GM23338 (cell line): ENCODE results near the gene GIGYF2. TPM values are rescaled to one million over a fixed set of nuclear protein-coding genes. Genes with fewer than 3 reads are reported as not detected.

Experiments
- ATAC-seq: fragments of 200-7000 bp; cut with Tn5 transposase; 3 replicates; pipeline ENCODE4 v1.9.1; 2020
- DNase-seq: peaks from one replicate; pipeline ENCODE4 v3.0.0-alpha.2; 2015; ENCODE audit warnings: low spot score
- H2AFZ ChIP-seq: fragments of 200-600 bp; sonication (generic); 2 replicates; pipeline ENCODE4 v1.8.0; 2016; ENCODE audit warnings: antibody characterized with exemption, mild to moderate bottlenecking, moderate library complexity
- H3F3A ChIP-seq: fragments of 200-600 bp; sonication (generic); replicated peaks from 2 replicates; pipeline ENCODE4 v1.8.0; 2017; ENCODE audit warnings: antibody characterized with exemption, mixed run types, low read depth
- H3K27ac ChIP-seq: fragments of 200-600 bp; sonication (generic); 2 replicates; pipeline ENCODE4 v1.6.1; 2016; ENCODE audit warnings: low read depth
- H3K27me3 ChIP-seq: fragments of 200-600 bp; sonication (generic); 2 replicates; pipeline ENCODE4 v1.8.0; 2016; ENCODE audit warnings: mild to moderate bottlenecking, mixed run types, moderate library complexity; ENCODE audit not compliant: insufficient read depth
- H3K36me3 ChIP-seq: fragments of 200-600 bp; sonication (generic); 2 replicates; pipeline ENCODE4 v1.8.0; 2016; ENCODE audit warnings: mild to moderate bottlenecking; ENCODE audit not compliant: insufficient read depth
- H3K4me1 ChIP-seq: fragments of 200-600 bp; sonication (generic); 2 replicates; pipeline ENCODE4 v1.8.0; 2016; ENCODE audit warnings: mild to moderate bottlenecking, moderate library complexity; ENCODE audit not compliant: insufficient read depth
- H3K4me2 ChIP-seq: fragments of 200-600 bp; sonication (generic); 2 replicates; pipeline ENCODE4 v1.7.1; 2017; ENCODE audit warnings: mixed run types
- H3K4me3 ChIP-seq: fragments of 200-600 bp; sonication (generic); 2 replicates; pipeline ENCODE4 v1.6.1; 2016; ENCODE audit warnings: mixed run types
- H3K79me2 ChIP-seq: fragments of 200-600 bp; sonication (generic); replicated peaks from 2 replicates; pipeline ENCODE4 v1.8.0; 2017; ENCODE audit warnings: mild to moderate bottlenecking; ENCODE audit not compliant: insufficient read depth
- H3K9me2 ChIP-seq: fragments of 200-600 bp; sonication (generic); 2 replicates; pipeline ENCODE4 v1.8.0; 2017; ENCODE audit not compliant: insufficient read depth
- H4K20me1 ChIP-seq: fragments of 200-600 bp; sonication (generic); replicated peaks from 2 replicates; pipeline ENCODE4 v1.8.0; 2017; ENCODE audit warnings: mild to moderate bottlenecking; ENCODE audit not compliant: insufficient read depth
- H3K27ac Mint-ChIP-seq: 2 replicates; pipeline ENCODE4 v1.8.0; 2020; ENCODE audit warnings: inconsistent platforms, mild to moderate bottlenecking, moderate library complexity, mixed read lengths
- H3K27me3 Mint-ChIP-seq: 3 replicates; pipeline ENCODE4 v1.8.0; 2022; ENCODE audit warnings: low read depth, mild to moderate bottlenecking, moderate library complexity, mixed read lengths, inconsistent platforms; ENCODE audit not compliant: insufficient read depth, poor library complexity
- H3K36me3 Mint-ChIP-seq: 3 replicates; pipeline ENCODE4 v1.8.0; 2021; ENCODE audit warnings: low read depth, mild to moderate bottlenecking, inconsistent platforms, moderate library complexity, mixed read lengths
- H3K4me1 Mint-ChIP-seq: 3 replicates; pipeline ENCODE4 v1.8.0; 2020; ENCODE audit warnings: mild to moderate bottlenecking, inconsistent platforms, mixed read lengths
- H3K4me3 Mint-ChIP-seq: 3 replicates; pipeline ENCODE4 v1.8.0; 2021; ENCODE audit warnings: moderate library complexity, mild to moderate bottlenecking, inconsistent platforms, mixed read lengths
- H3K9me3 Mint-ChIP-seq: 3 replicates; pipeline ENCODE4 v1.8.0; 2020; ENCODE audit warnings: moderate library complexity, mild to moderate bottlenecking, inconsistent platforms, mixed read lengths
- CREB1 ChIP-seq: fragments of 250-450 bp; sonication (Bioruptor Pico); IDR thresholded peaks from 2 replicates; pipeline ENCODE4 v1.5.0; 2020; ENCODE audit warnings: low read depth, mild to moderate bottlenecking, moderate library complexity
- EZH2 ChIP-seq: fragments of 200-600 bp; sonication (generic); IDR thresholded peaks from one replicate; pipeline ENCODE4 v1.8.0; 2017; ENCODE audit warnings: antibody characterized with exemption, mild to moderate bottlenecking, low read depth; ENCODE audit not compliant: unreplicated experiment
- EZH2phosphoT487 ChIP-seq: fragments of 200-600 bp; sonication (generic); IDR thresholded peaks from one replicate; pipeline ENCODE4 v1.8.1; 2018; ENCODE audit warnings: antibody characterized with exemption; ENCODE audit not compliant: unreplicated experiment
- JUNB ChIP-seq: IDR thresholded peaks from one replicate; pipeline ENCODE4 v1.6.1; 2016; ENCODE audit warnings: antibody characterized with exemption; ENCODE audit not compliant: unreplicated experiment
- NANOG ChIP-seq: IDR thresholded peaks from 2 replicates; pipeline ENCODE4 v1.6.1; 2016; ENCODE audit warnings: antibody characterized with exemption, borderline replicate concordance
- POLR2AphosphoS5 ChIP-seq: IDR thresholded peaks from 2 replicates; pipeline ENCODE4 v1.6.1; 2016; ENCODE audit warnings: antibody characterized with exemption, low read depth
- REST ChIP-seq: IDR thresholded peaks from one replicate; pipeline ENCODE4 v1.6.1; 2018; ENCODE audit warnings: antibody characterized with exemption; ENCODE audit not compliant: unreplicated experiment
- STAT1 ChIP-seq: IDR thresholded peaks from one replicate; pipeline ENCODE4 v1.6.1; 2016; ENCODE audit warnings: antibody characterized with exemption; ENCODE audit not compliant: unreplicated experiment
- ZNF114 ChIP-seq: fragments of 250-450 bp; sonication (Bioruptor Pico); IDR thresholded peaks from 2 replicates; pipeline ENCODE4 v1.5.0; 2020; ENCODE audit warnings: mild to moderate bottlenecking, moderate library complexity
- ZNF331 ChIP-seq: fragments of 250-450 bp; sonication (Bioruptor Pico); IDR thresholded peaks from 2 replicates; pipeline ENCODE4 v1.5.0; 2020; ENCODE audit warnings: low read depth, mild to moderate bottlenecking, moderate library complexity
- ZNF462 ChIP-seq: fragments of 250-450 bp; sonication (Bioruptor Pico); IDR thresholded peaks from 2 replicates; pipeline ENCODE4 v1.5.0; 2020; ENCODE audit warnings: mild to moderate bottlenecking, moderate library complexity
- polyA plus RNA-seq: library from polyadenylated mRNA; unstranded; fragments of >200 nt; fragmentation: Nextera tagmentation; extraction: Ambion mirVana; gene quantifications from 2 replicates; pipeline ENCODE4 v1.2.1, GENCODE V29; 2016
- total RNA-seq: library from RNA; depleted of rRNA; stranded (reverse); fragments of >200 nt; shearing (Covaris generic); gene quantifications from 2 replicates; pipeline ENCODE4 v1.2.3, GENCODE V29; 2014
- TF ChIP-seq, protein P1 (sequence below): IDR thresholded peaks from 2 replicates; pipeline ENCODE4 v1.6.1; 2016; ENCODE audit warnings: antibody characterized with exemption
- TF ChIP-seq, protein P2 (sequence below), 2 experiments: fragments of 200-600 bp in 1 of 2; sonication (generic) in 1 of 2; conservative IDR thresholded peaks; 2 replicates each; pipeline versions ENCODE4 v1.5.1 to v1.6.1; 2016 to 2017; ENCODE audit warnings: antibody characterized with exemption in 2 of 2, low read depth in 2 of 2, mild to moderate bottlenecking in 2 of 2, moderate library complexity in 1 of 2

GIGYF2 gene
- total and polyA plus RNA-seq, 2 experiments from 2014 or later, result 48.9 to 104 TPM

- no peak for DNase-seq
- Histone ChIP-seq H2AFZ (no peak overlapping the region), H4K20me1 (no peaks in the 10 kb centered on the region), H3K27me3 (no peaks in the 10 kb centered on the region), H3K4me1 (no peaks in the 10 kb centered on the region), H3K27ac (no peak overlapping the region), H3K9me2 (no peaks in the 10 kb centered on the region), H3K36me3 (peaks cover 38% of the 10 kb centered on the region), H3F3A (no peaks in the 10 kb centered on the region), H3K4me2 (no peak overlapping the region), H3K79me2 (no peaks in the 10 kb centered on the region), H3K4me3 (no peak overlapping the region)
- H3K4me3 Mint-ChIP-seq, result no peak overlapping the region
- ATAC-seq, result no peak
- TF ChIP-seq CREB1 (CRISPR knock-in tag) (no peak), ZNF114 (CRISPR knock-in tag) (no peak), POLR2AphosphoS5 (no peak), REST (no peak), EZH2 (no peak), NANOG (no peak), ZNF462 (CRISPR knock-in tag) (no peak), JUNB (no peak), STAT1 (no peak), ZNF331 (CRISPR knock-in tag) (no peak), EZH2phosphoT487 (no peak)
- TF ChIP-seq, protein P1, sequence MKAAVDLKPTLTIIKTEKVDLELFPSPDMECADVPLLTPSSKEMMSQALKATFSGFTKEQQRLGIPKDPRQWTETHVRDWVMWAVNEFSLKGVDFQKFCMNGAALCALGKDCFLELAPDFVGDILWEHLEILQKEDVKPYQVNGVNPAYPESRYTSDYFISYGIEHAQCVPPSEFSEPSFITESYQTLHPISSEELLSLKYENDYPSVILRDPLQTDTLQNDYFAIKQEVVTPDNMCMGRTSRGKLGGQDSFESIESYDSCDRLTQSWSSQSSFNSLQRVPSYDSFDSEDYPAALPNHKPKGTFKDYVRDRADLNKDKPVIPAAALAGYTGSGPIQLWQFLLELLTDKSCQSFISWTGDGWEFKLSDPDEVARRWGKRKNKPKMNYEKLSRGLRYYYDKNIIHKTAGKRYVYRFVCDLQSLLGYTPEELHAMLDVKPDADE, result no peak
- TF ChIP-seq, protein P2, sequence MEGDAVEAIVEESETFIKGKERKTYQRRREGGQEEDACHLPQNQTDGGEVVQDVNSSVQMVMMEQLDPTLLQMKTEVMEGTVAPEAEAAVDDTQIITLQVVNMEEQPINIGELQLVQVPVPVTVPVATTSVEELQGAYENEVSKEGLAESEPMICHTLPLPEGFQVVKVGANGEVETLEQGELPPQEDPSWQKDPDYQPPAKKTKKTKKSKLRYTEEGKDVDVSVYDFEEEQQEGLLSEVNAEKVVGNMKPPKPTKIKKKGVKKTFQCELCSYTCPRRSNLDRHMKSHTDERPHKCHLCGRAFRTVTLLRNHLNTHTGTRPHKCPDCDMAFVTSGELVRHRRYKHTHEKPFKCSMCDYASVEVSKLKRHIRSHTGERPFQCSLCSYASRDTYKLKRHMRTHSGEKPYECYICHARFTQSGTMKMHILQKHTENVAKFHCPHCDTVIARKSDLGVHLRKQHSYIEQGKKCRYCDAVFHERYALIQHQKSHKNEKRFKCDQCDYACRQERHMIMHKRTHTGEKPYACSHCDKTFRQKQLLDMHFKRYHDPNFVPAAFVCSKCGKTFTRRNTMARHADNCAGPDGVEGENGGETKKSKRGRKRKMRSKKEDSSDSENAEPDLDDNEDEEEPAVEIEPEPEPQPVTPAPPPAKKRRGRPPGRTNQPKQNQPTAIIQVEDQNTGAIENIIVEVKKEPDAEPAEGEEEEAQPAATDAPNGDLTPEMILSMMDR (conservative IDR thresholded peaks at IDR 0.05; ENCODE audit: low read depth in 2 of 2), result no peak
- H3K4me1 Mint-ChIP-seq, result no peaks in the 10 kb centered on the region
- peaks cover 44% of the 10 kb centered on the region for H3K36me3 Mint-ChIP-seq
- H3K27me3 Mint-ChIP-seq, result no peaks in the 10 kb centered on the region
- H3K27ac Mint-ChIP-seq, result no peak overlapping the region
- H3K9me3 Mint-ChIP-seq, result no peaks in the 10 kb centered on the region
Measured at GRCh38 chr2:232809349-232810124, 112.4 kb downstream of the GIGYF2 start.
